DOHH2 (cell line): Measurements from ENCODE around the gene TGM2.

Experiments used
- EZH2phosphoT487 ChIP-seq: fragments of 200-600 bp; sonication (generic); IDR thresholded peaks from 2 replicates; pipeline ENCODE4 v1.6.1; 2017; ENCODE audit warnings: borderline replicate concordance, mild to moderate bottlenecking, antibody characterized with exemption, low read length, moderate library complexity, mixed read lengths
- TF ChIP-seq, protein P1 (sequence below): fragments of 200-600 bp; sonication (generic); IDR thresholded peaks from one replicate; pipeline ENCODE4 v1.5.1; 2014; ENCODE audit warnings: antibody characterized with exemption, mild to moderate bottlenecking, low read depth, low read length; ENCODE audit not compliant: poor library complexity, severe bottlenecking

DNA sequence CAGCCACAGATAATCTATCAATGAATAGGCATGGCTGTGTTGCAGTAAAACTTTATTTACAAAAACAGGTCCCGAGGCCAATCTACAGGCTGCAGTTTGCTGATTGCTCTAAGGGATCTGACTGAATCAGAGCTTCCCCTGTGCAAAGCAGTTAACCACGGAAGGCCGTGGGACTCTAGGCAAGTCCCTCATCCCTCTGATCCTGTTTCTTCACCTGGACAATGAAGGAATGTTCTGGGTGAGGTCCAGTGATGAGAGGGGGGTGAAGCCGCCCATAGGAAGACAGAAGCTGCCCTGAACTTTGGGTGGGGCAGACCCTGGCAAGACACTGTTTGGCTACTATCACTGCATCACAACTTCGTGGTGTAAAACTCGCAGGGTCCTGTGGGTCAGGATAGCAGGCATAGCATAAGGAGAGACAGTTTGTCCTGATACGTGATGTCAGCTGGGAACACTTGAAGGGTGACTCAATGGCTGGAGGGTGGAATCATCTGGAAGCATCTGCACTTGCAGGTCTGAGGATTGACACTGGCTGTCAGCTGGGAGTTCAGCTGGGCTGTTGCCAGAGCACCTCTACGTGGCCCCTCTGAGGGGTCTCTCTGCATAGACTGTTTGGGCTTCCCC, 33.3 kb upstream of the TGM2 start:
- no peak for TF ChIP-seq EZH2phosphoT487
- TF ChIP-seq, protein P1, sequence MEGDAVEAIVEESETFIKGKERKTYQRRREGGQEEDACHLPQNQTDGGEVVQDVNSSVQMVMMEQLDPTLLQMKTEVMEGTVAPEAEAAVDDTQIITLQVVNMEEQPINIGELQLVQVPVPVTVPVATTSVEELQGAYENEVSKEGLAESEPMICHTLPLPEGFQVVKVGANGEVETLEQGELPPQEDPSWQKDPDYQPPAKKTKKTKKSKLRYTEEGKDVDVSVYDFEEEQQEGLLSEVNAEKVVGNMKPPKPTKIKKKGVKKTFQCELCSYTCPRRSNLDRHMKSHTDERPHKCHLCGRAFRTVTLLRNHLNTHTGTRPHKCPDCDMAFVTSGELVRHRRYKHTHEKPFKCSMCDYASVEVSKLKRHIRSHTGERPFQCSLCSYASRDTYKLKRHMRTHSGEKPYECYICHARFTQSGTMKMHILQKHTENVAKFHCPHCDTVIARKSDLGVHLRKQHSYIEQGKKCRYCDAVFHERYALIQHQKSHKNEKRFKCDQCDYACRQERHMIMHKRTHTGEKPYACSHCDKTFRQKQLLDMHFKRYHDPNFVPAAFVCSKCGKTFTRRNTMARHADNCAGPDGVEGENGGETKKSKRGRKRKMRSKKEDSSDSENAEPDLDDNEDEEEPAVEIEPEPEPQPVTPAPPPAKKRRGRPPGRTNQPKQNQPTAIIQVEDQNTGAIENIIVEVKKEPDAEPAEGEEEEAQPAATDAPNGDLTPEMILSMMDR, result no peak
